CD4-positive, alpha-beta T cell treated with Interleukin-2 at 100 ng/mL for 4 hours (primary cell): ENCODE measurements around the gene MOBP.
"Not testable (repeated sequence)": the region's sequence is repeated elsewhere in the genome, so short reads cannot be mapped to it uniquely, and the experiment has no call there.

Experiments
- DNase-seq: peaks from one replicate; pipeline ENCODE4 v3.0.0-alpha.2; 2020; ENCODE audit warnings: low spot score

MOBP gene

DNA sequence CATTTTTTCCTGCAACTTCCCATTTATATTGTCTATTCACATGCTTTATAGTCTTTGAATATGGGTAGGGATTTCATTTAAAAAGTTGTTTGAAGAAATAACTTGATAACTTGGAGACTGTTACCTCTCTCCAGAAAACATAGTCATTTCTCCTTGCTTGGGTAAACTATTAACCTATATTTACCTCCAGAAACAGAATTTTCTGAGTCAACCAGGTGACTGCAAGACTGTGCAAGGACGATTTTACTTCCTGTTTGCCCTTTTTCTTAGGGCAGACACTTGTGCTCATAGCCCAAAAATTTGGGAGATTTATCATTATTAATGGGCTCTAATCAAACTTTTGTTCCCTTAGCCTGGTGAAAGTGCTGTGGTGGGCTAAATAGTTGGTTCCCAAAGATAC lies 14.3 kb upstream of the MOBP start:
- no peak for DNase-seq

DNA sequence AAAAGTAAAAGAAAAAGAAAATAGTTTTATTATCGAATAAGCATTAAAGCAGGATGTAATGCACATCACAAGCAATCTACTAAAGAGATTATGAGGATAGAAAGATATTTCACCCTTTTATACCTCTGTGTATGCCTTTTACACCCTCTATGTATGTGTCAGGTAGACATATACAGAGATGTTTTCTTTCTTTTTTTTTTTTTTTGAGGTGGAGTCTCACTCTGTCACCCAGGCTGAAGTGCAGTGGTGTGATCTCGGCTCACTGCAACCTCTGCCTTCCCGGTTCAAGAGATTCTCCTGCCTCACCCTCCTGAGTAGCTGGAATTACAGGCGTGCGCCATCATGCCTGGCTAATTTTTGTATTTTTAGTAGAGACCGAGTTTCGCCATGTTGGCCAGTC lies 13.6 kb upstream of the MOBP start:
- DNase-seq: not testable (repeated sequence)

DNA sequence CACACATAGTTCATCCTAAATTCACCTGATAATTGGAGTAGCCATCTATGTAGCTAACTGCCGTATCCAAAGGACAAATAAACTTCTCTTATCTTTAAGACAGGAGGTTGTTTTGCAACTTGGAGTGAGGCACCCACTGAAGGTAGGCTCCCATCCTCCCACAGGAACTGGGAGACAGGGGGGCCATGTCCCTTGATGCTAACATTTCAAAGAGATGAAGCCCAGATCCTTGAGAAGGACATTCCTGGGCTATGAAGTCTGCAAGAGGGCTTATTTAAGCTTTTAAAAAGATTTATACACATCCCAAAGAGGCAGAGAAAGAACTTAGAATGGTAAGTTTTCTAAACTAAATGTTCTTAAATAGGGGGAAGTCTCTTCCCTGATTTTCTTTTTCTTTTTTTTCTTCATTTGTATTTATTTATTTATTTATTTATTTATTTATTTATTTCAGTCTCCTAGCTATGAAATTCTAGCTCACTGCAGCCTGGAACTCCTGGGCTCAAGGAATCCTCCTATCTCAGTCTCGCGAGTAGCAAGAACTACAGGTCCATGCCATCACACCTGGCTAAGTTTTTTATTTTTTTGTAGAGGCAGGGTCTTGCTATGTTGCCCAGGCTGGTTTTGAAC lies 12.8 kb upstream of the MOBP start:
- DNase-seq: no peak

DNA sequence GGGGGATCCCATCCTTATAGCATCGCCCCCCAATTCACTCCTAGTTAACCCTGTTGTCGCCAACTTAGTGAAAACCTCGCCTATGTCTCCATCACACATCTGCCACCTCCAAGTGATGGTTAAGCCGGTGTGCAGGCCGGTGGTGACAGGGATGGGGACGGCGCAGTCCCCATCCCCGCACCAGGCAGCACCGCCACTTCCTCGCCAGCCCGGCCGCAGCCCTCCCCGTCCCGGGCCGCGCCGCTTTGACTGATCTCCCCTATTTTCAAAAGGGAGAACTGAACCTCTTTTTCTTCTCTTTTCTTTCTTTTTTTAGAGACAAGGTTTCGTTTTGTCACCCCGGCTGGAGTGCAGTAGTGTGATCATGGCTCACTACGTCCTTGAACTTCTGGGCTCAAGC lies 11.3 kb upstream of the MOBP start:
- no peak for DNase-seq

DNA sequence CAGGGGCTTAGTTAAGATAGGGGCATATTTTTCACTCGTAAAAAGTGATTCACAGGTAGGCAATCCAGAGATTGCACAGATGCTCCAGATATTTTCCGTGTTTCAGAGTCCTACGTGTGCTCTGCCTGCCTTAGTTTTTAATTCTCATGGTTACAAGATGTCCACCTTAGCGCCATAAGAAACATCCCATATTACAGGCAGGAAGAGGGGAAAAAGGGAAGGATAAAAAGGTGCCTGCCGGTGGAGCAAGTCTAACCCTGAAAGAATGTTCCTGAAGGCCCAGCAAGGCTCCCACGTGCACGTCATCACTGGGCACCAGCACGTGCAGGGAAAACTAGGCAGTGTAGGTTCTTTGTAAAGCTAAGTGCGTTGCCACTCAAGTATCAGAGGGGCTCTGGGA lies 10.1 kb upstream of the MOBP start:
- DNase-seq: no peak

DNA sequence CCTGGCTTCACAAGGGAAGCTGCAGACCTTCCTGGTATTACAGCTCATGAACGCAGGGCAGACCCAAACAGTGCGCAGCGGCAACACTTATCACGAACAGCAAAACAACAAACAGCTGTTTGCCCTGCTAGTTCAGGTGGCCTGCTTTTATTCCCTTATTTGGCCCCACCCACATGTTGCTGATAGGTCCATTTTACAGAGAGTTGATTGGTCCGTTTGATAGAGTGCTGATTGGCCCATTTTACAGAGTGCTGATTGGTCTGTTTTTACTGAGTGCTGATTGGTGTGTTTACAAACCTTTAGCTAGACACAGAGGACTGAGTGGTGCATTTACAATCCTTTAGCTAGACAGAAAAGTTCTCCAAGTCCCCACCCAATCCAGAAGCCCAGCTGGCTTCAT lies 8.9 kb upstream of the MOBP start:
- DNase-seq: not testable (repeated sequence)

DNA sequence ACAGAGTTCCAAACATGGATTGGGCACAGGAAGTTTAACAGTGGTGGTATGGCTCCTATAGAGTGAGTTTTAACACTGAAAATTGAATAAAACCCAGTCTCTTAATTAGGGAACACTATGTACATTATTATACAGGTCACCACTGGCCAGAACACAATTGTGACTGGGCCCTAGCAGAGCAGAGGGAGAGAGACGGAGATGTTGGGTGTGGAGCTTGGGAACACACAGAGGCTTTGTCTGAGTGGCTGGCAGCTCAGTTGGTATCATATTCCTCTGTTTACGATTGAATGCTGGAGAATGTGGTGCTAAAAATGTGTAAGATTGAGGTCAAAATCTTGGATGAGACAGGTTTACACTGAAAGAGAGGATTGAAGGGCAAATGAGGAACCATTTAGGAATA lies 6.8 kb upstream of the MOBP start:
- DNase-seq: no peak

DNA sequence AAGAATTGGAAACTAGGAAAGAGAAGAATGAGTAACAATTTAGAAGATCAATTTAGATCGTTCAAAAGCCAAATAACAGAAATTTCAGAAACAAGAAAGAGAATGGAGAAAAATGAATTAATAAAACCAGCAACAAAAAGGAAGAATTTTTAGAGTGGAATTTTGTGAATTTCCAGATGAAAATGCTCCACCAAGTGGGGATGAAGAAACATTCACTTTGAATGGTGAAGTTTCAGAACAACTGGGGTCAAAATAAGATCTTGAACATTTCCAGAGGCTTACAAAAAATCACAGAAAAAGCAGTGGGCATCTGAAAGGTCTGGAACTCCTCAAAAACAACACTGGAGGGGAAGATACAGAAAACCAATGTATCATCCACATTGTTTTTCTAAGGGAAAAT lies 4.2 kb upstream of the MOBP start:
- no peak for DNase-seq

DNA sequence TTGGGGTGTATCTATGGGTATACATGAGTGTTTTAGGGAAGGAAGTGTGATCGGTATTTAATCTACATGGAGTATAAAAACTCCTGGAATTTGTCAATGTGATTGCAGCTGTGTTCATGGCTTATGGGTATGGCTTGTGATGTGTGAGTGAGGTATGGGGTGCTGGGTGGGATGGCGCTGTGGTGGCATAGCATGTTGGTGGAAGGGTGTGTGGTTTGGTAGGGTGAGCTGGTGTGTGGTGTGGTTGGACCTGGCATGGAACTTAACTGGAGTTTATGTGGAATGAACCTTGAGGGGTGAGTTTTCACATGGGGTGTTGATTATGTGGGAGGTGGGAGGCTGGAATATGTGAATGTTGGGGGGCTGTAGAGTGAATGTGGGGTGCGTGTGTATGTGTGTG lies 492 bp upstream of the MOBP start:
- no peak for DNase-seq

DNA sequence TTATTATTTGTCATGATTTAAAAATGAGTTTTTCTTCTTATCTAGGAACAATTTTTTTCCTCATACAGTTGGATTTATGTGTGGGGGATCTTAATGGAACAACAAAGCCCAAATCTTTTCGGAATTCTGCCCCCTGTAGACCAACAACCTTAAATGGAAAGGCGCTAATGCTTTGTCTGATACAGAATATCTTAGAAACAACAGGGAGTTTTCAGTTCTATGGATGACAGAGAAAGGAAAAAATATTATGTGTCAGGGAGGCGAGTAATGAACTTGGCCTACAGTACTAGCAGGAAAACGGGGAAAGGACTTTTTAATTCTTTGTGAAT lies 592 bp downstream of the MOBP start:
- DNase-seq: no peak

DNA sequence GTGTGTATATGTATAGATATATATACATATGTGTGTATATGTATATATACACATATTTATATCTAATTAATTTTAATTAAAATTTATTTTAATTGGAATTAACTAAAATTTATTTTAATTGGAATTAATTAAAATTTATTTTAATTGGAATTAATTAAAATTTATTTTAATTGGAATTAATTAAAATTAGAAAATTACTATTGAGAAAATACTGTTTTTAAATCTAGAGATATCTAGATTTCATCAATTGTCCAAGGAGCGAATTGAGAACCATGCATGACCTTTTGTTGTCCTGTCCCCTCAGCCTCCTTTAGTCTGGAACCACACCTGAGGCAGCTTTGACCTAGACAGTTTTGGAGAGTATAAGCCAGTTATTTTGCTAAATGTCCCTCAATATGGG lies 1.8 kb downstream of the MOBP start:
- no peak for DNase-seq

DNA sequence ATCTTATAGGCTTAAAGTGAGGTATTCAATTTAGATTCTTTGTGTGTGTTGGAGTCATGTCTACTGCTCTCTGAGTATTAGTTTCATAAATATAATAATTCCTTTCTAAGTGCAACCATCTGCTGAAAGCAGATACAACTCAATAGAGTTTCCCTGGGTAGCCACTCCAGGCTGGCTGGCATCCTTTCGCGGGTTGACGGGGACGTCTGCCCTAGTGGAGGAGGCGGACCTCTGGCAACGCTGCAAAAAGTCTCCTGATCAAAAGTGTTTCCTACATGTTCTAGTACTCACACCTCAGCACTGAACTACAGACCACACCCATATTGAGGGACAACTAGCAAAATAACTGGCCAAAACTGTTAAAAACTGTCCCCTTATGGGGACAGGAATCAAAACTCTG lies 2.5 kb downstream of the MOBP start:
- no peak for DNase-seq

DNA sequence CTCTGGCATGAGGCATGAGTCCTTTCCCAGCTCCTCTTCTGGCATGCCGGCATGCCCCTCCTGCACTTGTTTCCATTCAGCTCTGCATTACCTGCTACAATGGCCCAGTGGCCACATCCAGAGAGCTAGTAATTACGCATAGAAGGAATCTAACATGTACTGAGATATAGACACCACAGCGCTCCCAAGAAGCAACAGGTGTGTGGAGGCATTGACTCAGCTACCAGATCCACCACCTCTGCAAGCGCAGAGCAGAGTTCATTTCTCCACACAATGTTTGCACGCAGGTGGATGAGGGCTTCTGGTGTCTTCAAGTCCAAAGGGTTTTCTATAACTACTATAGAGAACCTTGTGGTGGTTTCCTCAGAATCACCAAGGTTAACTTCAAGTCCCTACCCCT lies 4.2 kb downstream of the MOBP start:
- no peak for DNase-seq

DNA sequence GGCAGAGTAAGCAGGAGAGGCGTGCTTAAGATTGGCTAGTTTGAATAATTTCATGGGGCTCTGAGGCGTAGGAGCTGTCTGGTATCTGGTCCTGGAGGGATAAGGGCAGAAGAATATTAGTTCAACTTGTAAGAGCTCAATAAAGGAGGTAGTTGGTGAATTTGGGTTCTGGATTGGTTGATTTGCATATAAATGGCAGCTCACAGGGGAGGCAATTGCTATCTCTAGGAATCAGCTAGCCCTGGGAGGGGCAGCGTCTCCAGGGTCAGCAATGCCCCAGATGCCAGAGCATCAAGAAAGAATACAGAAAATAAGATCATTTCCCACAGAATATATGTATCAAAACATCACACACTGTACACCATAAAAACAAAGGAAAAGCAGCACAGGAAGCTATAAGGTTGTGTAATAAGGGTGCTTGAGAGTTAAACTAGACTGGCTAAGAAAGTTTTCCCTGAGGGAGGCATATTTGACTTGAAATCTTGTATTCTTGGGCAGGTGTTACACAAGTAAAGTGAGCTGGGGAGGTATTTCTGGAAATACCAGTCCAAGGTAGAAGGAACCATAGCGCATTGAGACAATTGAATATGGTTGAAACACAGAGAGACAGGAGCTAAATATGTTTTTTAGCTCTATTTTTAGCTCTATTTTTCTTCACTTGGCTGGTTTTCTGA lies 6.1 kb downstream of the MOBP start:
- DNase-seq: no peak

DNA sequence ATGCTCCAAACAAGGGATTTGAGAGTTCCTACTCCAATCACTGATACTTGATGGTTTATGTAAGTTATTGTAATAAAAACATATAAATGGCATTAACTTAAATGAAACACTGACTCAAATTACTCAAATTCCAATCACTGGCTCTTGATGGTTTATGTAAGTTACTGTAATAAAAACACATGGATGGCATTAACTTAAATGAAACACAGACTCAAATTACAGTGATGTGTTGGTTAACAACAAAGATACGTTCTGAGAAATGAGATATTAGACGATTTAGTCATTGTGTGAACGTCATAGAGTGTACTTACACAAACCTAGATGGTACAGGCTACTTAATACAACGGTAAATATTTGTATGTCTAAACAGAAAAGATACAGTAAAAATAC lies 6.6 kb downstream of the MOBP start:
- DNase-seq: no peak

DNA sequence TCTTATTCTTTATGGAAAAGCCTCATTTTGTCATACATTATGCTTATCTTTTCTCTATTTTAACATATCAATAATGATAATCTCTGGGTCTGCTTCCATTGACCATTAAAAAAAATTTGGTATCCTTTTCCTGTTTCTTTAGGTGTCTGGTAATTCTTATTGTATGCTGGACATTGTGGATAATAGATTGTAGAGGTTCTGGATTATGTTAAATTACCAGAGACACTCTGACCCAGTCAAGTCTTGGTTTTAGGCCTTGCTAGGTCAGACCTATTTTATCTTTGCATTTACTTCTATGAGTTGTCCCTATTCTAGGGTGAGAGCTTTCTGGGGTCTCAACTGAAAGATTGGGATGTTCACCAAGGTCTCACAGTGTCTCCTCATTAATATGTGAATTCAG lies 9.3 kb downstream of the MOBP start:
- DNase-seq: no peak

DNA sequence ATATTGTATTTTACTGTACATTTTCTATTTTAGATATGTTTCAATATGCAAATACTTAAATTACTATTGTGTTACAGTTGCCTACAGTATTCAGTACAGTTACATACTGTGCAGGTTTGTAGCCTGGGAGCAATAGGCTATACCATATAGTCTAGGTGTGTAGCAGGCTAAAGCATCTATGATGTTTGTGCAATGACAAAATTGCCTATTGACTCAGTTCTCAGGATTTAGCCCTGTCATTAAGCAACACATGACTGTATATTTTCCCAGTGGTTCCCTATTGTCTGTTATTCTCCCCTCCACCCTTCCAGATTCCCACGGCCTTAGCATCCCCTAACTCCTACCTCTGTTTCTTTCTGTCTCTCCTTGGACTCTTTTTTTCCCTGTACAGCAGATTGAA lies 10.7 kb downstream of the MOBP start:
- DNase-seq: no peak

DNA sequence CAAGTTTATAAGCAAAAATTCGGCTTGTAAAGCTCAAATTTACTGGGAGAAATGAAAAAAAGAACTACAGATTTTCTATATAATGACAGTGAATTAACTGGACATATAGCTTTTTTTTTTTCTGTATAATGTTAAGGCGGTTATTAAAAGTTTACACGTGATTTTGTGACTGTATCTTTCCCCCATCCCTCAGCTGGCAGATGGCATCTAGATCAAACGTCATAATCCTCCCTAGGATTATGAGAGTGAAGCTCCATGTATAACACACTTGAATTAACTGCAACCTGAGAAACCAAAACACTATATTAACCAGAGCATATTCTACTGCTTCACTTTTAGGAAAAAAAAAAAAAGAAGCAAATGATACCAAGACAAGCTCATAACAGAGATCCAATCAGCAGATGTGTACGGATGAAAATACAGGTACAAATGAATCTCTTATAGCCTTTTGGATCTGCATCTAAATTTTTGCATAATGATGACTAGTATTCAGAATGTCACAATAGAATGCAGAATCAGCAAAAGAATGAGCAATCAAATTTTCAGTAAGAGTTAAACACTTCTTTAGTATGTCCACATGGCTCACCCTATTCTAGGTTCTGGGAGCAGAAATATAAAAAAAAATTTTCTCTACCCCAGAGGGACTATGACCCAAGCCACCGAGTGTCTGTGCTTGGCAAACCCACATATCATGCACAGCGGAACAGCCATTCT lies 12.4 kb downstream of the MOBP start:
- DNase-seq: no peak

DNA sequence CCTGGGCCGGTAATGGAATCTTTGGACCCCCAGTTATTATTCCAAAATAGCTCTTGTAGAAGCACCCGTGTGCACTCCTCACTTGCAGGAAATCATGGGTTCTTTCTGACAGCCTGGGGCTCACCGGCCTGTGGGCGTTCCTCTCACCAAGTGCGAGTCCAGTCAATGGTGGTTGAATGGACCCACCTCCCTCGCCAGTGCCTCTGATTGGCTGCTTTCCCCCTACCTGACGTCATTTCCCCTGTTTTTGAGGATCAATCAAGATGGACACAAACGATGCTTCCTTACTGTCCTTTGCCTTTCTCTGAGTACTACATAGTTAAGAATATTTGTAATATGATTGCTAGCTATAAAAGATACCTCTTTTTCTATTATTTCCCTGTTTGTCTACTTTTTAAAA lies 18.1 kb downstream of the MOBP start:
- DNase-seq: no peak

DNA sequence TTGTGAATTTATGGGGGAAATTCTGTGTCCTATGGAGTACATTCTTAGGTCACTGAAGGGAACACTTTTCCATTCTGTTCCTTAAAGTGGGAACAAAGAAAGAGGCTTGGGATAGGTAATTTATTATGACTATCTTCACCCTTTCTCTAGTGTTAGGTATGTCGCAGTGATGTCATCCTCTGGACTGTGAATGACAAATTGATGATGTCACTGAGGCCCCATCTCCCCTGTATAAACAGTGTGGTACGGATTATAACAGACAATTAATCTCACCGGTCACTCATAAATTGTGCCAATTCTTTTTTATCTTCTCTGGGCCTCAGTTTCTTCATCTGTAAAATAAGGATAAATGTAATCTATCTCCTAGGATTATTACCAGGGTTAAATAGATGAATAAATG lies 23.5 kb downstream of the MOBP start:
- no peak for DNase-seq

DNA sequence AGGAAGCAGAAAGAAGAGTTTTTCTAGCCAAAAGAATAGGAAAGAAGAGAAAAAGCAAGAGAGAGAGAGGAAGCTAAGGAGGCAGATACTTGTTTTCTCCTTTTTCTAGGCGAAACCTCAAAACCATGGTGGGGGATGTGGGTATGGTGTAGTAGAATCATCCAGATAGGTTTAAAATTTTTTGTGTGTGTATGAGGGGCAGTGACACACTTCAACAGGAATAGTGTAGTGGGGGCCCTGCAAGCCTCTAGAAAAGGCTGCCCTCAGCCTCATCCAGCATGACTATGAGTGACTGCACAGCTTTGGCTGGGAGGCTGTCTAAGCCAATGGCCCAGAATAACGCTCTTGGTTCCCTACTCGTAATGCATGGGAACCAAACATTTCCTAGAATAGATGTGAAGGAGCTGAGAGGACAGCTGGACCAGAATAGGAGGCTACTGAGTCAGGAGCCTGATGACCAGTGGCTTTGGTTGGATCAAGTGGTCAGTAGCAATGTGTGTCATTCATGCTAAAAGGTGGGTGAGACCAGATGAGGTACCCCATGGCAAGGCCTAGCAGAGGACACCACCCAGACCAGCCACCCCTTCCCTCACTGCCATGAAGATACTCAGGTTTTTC lies 24.4 kb downstream of the MOBP start:
- no peak for DNase-seq

DNA sequence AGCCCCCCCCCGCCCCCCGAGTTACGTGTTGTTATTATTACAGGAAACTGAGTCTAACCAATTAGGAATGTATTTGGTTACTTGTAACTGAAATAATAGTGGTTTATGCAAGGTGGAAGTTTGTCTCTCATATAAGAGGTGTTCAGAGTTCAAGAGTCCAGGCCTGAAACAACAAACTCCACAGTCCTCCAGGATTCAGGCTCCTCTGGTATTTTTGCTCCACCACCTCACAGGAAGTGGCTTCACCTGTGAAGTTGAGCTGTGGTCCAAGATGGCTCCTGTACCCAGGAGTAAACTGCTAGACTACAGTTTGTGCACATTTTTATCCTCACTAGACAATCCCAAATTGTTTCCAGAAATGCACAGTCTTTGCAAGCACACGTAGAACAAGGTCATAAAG lies 27.3 kb downstream of the MOBP start:
- no peak for DNase-seq

DNA sequence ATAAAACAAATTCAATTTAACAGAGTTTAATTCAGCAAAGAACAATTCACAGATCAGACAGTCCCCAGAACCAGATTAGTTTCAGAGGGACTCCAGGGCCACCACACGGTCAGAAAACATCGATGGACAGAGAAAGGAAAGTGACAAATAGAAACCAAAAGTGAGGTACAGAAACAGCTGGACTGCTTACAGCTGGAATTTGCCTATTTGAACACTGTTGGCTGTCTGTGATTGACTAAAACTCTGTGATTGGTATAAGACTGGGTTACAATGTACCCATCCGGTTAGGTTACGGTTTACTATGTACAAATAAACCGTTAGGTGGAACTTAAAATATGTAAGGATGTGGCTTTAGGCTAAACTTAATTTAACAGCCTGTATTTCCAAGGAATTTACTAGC lies 30.3 kb downstream of the MOBP start:
- no peak for DNase-seq
